OCI-M2 (cell line): Measurements from ENCODE around the gene SLC22A14.
"Not testable (repeated sequence)": the region's sequence is repeated elsewhere in the genome, so short reads cannot be mapped to it uniquely, and the experiment has no call there.

Source experiments
- DNase-seq: peaks from one replicate; lab custom pipeline; 2025; ENCODE audit not compliant: unreplicated experiment; lab: John Stamatoyannopoulos, UW

The SLC22A14 gene

DNA sequence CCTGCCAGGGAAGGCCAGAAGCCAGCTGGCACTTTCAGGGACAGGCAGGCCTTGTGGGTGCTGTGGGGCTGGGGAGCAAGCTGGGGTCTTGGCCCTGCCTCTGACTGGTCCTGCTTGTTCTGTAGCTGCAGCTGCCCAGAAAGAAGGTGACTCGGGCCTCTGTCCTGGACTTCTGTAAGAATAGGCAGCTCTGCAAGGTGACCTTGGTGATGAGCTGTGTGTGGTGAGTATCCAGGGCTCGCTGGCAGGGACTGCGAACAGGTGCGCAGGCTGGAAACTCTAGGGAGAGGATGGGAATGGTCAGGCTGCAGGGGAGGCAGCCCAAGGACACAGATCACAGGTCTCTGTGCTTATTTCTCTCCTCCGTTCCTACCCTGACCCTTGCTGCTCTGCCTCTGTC lies 31.2 kb downstream of the SLC22A14 start:
- DNase-seq, result no peak

DNA sequence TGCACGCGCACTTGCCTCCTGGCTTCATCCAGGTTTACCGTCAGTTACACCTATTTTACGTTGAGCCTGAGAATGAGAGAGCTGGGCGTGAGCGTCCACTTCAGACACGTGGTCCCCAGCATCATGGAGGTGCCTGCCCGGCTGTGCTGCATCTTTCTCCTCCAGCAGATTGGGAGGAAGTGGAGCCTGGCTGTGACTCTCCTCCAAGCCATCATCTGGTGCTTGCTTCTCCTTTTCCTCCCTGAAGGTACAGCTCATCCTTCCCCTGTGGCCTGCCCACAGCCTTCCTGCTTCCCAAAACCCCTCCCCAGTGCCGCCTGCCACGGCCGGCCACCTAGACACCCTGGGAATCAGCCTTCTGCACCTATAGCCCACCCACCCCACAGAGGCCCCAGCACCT lies 31.6 kb downstream of the SLC22A14 start:
- no peak for DNase-seq

DNA sequence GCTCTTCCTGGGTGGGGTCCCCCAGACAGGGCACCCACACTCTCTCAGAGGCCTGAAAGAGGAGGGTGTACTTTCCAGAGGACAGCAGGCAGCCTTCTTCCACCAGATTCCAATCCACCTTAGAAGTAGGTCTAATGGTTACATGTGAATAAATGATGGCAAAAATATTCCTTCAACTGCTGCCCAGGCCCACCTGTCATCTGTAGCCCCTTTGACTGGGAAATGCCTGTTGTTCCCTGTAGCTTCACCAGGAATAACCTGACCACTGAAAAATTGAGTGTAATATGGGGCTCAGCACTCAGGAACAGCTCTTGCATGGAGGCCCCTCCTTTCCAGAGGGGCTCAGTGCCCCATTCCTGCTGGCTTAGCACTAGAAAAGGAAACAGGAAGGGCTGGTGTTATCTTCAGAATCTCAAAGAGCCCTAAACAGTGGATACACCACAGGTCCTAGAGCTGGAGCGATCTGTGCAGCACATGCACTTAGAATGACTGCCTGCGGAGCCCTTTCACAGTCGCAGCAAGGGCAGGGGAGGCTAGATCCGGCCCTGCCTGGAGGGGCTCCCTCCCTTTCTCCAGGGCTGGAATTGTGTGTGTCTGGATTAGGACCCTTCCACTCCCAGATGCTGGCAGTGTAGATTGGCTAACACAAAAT lies 32.1 kb downstream of the SLC22A14 start:
- no peak for DNase-seq

DNA sequence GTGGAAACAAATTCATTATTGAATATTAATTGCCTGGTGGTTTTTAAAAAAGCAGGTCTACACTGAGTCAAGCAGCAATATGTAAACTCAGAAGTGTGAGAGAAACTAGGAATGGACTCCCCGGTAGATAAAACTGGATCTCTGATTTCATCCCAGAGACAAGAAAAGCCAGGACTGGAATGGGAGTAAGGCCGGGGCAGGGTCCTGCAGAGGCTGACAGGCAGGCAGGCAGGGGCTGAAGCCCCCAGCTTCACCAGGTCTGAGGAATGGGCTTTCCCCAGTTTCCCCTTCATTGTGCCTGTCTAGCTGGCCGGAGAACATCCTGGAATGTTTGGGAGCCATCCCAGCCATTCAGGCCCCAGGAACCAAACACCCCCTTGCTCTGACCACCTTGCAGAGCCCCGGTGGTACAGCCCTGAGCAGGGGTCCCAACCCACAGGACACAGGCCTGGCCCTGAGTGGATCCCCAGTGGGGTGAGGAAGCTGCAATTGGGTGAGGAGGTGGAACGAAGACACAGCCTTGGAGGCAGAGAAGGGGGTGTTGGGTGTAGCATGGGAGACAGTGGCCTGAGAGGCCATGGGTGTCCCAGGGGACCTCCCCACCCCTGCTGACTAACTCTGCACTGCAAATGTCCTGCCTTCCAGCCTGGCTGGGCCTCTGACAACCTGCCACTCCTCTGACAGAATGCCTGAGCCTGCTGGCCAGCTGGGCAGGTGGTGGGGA lies 32.8 kb downstream of the SLC22A14 start:
- no peak for DNase-seq

DNA sequence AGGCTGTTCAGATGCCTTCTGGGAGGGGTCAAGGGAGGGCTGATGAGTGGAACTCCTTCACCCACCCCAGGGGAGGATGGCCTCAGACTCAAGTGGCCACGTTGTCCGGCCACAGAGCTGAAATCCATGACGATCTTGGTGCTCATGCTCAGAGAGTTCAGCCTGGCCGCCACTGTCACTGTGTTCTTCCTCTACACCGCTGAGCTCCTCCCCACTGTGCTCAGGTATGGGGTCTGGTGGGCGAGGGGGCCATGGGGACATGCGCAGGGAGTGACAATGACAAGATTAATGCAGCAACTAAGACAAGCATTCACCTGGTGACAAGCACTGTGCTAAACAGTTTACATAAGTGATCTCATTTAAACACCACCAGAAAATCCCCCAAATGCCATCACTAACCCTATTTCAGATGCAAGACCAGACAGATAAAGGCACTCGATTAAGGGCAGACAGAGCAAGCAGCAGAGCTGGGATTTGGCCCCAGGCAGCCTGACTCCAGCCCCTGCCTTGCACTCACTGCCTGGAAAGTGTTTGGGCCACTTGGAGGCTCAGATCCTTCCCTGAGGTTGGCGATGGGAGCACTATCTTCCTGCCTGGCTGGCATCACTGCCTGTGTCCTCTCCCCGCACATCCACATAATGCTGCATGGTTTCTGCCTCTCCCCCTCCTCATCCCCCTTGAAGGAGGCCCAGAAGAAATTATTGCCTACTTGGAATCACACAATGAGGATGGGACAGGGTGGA lies 33.6 kb downstream of the SLC22A14 start:
- no peak for DNase-seq

DNA sequence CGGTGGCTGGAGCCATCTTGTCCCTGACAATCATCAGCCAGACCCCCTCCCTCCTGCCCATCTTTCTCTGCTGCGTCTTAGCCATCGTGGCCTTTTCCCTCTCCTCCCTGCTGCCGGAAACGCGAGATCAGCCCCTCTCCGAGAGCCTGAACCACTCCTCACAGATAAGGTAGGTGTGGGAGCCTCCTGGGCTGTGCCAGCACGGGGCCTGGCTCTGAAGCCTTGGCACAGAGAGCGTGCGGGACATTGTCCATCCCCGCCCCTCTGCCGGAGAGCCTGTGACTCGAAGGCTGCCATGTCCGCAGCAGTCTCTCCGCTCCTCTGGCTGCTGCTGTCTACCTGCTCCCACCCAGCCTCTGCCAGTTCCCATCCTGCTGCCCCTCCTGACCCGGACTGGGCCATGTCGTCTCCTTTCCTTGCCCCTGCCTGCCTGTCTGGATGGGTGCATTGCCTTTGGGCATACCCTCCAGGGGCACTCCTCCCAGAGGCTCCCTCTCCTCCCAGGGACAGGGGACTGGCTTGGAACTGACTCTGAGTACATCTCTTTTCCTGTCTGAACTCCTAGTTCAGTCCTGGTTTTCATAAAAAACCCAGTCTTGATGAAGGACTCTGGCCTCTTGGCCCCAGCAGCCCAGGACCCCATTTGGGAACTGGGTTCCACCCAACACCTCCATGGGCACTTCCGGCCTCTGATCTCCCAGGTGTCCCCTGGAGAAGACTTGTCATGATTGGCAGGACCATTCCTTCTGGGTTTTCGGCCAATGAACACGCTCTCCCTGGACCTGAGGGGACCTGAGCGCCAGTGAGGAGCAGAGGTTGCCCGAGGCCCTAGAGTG lies 34.5 kb downstream of the SLC22A14 start:
- no peak for DNase-seq

DNA sequence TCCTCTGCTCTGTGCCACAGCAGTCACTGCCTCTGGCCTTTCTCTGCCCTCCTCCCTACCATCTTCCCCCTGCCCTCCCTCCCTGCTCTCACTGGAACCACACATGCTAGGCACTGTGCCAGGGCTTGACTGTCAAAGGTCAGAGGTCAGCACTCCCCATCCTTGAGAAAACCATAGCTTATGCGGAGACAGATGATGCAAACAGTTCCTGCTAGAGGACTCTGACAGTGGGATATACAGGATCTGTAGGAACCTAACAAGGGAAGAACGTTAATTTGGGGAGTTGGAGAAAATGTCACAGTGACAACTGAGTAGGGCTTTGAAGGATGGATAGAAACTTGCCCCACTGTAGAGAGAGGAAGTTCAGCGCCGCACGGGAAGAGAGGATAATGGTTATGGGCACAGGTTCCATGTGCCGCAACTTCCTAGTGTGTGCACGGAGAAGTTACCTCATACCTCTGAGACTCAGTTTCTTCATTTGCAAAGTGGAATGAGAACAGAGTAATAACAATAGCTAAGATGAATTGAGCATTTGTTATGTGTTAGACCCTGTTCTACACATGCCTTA lies 35.2 kb downstream of the SLC22A14 start:
- no peak for DNase-seq

DNA sequence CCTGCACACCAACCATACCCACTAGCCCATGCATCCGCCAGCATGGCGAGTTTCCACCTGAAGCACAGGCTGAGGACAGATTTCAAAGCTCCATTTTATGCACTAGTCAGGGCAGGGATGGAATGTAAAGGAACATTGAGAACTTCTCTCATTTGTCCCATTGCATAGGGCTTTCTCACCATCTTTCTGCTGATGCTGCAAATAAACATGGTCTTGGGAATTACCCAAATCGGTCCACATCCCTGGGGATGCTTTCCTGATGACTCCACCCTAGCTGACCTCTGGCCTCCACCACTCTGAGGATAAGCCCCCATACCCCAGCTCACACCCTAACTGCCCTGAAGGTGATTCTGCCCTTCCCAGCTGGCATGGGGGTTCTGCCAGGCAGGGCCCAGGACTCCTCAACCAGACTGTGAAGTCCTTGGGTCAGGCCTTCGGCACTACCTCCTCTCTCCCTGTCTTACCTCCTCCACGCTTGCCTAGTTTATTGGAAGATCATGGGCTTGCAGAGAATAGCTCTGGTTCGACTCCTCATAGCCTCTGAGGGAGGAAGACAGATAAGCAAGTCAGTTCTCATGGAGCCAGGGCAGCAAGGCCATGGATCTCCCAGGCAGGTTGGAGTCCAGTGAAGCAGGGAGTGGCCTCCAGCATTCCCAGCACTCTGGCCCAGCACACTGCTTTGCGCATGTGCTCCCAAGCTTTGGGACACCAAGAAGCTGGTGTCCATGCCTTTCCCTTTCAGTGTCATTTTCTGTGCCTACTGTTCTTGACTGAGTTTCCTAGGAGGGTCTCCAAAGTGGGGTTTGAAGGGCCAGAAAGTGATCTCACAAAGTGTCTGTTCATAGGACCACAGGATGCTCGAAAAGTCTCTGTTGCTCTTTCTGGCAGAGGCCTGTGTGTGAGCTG lies 36.9 kb downstream of the SLC22A14 start:
- DNase-seq, result no peak

DNA sequence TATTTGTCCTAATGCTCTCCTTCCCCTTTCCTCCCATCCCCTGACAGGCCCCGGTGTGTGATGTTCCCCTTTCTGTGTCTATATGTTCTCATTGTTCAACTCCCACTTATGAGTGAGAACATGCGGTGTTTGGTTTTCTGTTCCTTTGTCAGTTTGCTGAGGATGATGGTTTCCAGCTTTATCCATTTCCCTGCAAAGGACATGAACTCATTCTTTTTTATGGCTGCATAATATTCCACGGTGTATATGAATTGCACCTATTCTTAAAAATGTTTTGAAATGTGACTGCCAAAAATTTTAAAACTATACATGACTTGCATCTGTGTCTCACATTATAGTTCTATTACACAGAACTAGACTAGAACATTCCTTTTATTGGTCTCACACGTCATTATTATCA lies 38.5 kb downstream of the SLC22A14 start:
- DNase-seq, result not testable (repeated sequence)

DNA sequence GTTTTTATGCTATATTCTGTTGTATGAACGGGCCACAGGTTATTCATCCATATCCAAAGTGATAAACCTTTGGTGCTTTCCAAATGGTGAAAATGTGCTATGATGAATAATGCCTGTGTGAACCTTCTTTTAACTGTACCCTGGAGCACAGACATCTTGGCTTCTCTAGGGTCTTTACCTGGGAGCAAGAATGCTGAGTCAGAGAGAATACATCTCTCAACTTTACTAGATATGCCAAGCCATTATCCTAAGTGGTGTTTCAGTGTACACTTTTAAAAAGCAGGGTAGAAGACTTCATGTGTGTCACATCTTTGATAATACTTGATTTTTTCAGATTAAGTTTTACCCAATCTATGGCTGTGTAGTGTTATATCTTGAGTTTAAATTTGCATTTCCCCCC lies 41.0 kb downstream of the SLC22A14 start:
- DNase-seq, result no peak

DNA sequence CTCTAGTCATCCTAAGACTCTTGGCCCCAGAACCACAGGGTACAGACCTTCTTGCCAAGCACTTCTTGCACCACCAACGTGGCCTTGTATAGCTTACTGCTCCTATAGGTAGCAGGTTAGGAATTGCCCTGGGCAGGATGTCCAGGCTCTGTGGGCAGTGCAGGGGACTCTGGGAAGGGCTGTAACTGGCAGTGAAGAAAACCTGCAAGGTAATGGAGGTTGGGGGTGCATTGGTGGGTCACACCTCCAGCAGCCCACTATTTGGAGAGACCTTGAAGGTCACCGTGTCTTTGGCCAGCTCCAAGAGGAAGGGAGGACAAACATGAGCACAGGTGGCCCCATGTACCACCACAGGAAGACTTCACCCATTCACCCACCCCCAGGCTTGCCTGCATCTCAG lies 43.2 kb downstream of the SLC22A14 start:
- no peak for DNase-seq

DNA sequence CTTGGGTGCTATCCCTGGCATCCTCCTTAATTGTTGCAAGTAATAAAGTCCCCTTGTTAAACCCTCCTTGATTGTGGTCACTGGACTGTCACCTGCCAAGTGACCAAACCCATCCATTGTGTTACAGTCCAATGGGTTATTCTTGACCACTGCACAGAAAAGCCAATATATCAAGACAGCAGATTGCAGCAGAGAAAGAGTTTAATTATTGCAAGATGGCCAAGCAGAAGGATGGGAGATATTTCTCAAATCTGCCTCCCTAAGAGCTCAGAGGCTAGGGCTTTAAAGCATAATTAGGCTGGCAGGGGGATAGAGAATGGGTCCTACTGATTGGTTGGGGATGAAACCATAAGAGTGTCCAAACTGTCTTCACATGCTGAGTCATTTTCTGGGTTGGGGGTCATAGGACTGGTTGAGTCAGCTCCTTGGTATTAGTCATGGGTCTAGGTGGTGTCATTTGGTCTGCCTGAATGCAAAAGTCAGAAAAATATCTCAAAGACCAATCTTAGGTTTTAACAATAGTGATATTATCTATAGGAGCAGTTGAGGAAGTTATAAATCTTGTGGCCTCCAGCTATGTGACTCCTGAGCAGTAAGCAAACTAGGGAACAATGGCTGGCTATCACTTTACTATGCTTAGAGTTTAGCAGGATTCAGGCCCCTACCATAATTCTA lies 45.4 kb downstream of the SLC22A14 start:
- no peak for DNase-seq

DNA sequence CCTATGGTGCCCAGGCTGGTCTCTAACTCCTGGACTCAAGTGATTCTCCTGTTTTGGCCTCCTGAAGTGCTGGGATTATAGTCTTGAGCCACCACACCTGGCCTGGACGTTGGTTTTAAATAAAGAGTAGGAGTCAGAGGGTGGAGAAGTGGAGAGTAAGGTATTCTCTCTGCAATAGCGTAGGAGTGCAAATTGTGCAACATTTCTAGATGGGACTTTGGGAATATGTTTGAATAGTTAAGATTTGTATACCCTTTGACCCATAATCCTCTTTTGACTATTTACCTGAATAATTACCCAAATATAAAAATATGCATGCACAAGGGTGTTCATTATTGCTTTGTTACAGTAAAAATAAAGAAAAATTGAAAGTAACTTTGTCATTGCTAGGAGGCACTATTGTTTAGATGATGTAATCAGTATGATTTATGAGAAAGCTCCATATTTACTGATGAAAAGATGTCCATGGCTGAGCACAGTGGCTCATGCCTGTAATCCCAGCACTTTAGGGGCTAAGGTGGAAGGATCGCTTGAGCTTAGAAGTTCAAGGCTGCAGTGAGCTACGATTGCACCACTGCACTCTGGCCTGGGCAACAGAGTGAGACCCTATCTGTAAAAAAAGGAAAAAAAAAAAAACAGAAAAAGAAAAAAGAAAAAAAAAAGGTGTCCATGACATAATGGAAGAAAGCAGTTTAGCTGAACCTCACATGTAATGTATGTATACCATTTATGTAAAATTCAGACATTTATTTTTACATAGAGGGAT lies 49.3 kb downstream of the SLC22A14 start:
- no peak for DNase-seq

DNA sequence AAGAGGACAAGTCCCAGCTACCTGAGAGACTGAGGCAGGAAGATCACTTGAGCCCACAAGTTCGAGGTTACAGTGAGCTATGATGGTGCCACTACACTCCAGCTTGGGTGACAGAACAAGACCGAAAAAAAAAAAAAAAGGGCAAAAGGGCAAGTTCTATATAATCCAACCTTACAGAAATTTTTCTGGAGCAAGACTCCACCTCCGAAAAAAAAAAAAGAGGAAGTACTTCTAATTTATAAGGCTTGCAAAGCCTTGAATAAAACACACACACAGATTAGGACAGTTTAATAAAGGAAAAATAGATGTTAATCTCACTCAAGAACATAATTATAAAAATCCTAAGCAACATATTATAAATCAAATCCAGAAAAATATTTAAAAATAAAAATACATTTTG lies 50.1 kb downstream of the SLC22A14 start:
- no peak for DNase-seq

DNA sequence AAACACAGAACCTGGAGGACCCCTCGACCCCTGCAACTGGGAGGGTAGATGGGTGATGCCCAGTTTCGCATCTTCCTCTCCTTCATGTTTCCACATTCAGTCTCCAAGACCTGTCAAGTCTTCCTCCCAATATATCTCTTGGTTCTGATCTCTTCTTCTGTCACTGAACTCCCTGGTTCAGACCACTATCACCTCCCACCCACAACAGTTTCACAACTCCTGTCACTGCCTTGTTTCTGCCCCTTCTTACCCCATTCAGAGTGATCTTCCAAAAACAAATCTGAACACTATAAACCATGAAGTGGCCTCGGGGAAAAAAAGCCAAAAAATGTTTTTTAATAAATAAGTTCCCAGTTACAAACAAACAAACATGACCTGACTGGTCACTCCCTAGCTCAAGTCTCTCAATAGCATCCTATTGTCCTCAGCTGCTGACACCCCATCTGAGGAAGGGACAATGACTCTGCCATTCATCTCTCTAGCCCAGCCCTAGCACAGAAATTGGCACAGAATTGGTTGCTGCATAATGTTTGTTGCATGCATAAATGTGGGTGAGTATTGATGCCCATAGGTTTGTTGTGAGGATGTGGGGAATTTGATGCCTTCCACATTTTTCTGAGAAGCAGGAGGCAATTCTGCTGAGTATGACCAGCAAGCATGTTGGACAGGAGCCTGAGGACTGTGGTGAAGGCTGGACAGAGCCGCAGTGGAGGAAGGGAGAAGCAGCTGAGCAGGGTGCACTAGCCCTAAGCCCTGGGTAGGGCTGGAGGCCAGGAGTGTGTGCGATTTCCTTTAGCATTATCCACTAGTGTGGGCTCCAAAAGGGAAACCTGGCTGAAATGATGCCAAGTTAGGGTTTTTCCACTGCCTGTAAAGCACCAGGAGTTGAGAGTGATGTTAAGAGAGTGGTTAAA lies 52.3 kb downstream of the SLC22A14 start:
- no peak for DNase-seq

DNA sequence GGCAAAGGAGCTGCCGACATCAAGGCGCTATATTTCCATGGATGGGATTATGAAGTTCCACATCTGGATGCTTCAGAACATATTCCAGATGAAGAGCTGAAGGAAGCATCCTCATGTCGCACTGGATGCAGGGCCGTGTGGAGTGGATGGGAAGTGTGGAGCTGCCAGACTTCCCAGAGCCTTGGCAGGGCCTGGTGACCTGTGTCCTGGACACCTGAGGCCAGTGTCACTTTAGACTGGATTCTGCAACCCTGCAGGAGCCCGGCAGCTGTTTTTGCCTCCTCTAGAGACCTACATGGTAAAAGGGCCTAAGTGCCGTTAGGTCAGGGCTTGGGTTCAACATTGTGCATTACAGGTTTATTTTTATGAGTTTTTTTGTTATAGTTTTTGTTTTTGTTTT lies 53.2 kb downstream of the SLC22A14 start:
- no peak for DNase-seq

DNA sequence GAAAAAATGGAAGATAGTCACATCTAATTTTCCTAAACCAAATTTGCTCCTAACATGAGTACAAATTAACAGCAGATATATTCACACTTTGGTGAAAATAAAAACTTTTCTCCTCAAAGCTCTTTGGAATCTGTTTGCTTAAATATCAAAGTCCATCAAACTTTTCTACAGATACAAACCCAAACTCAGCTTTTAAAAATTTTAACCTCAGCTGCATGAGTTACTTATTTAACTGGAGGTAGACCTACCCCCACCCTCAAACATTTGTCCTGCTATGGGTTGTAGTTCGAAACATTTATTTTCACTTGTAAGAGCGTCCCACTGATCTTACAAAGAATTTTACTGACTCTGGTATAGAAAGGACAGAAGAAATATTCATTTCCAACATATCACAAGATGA lies 55.6 kb downstream of the SLC22A14 start:
- DNase-seq, result no peak
